Right kidney (tissue), 9 donors: ENCODE results near the gene PIP5K1A.
"Not testable (repeated sequence)": the region's sequence is repeated elsewhere in the genome, so short reads cannot be mapped to it uniquely, and the experiment has no call there.

Experiments used
- DNase-seq: peaks from one replicate; pipeline ENCODE4 v3.0.0-alpha.2; 2016
- long read RNA-seq, 8 donors: transcript quantifications; one replicate each; lab custom pipeline, GENCODE V29; 2026

Gene PIP5K1A
- long read RNA-seq, donor 1, transcript PIP5K1A-201 (15 exons, 3,767 nt) = major isoform, 5 of 11 reads
- long read RNA-seq, donor 1, partial matches to known transcripts = 0 of 11 reads
- long read RNA-seq, donor 1, other reads (novel, unspliced or antisense) = 0 of 11 reads
- long read RNA-seq, donor 2, partial matches to known transcripts = 0 of 8 reads
- long read RNA-seq, donor 2, other reads (novel, unspliced or antisense) = 0 of 8 reads
- long read RNA-seq, donor 3, partial matches to known transcripts = 0 of 7 reads
- long read RNA-seq, donor 3, other reads (novel, unspliced or antisense) = 0 of 7 reads
- long read RNA-seq, donor 4, transcript PIP5K1A-201 (15 exons, 3,767 nt) = major isoform, 5 of 8 reads
- long read RNA-seq, donor 4, partial matches to known transcripts = 0 of 8 reads
- long read RNA-seq, donor 4, other reads (novel, unspliced or antisense) = 0 of 8 reads
- long read RNA-seq, donor 5, transcript PIP5K1A-201 (15 exons, 3,767 nt) = major isoform, 8 of 10 reads
- long read RNA-seq, donor 5, partial matches to known transcripts = 0 of 10 reads
- long read RNA-seq, donor 5, other reads (novel, unspliced or antisense) = 0 of 10 reads
- long read RNA-seq, donor 6, partial matches to known transcripts = 5 of 15 reads
- long read RNA-seq, donor 6, other reads (novel, unspliced or antisense) = 0 of 15 reads
- long read RNA-seq, donor 7, transcript PIP5K1A-201 (15 exons, 3,767 nt) = major isoform, 7 of 18 reads
- long read RNA-seq, donor 7, transcript PIP5K1A-204 (15 exons, 3,737 nt) = major isoform, 7 of 18 reads
- long read RNA-seq, donor 7, partial matches to known transcripts = 0 of 18 reads
- long read RNA-seq, donor 7, other reads (novel, unspliced or antisense) = 0 of 18 reads
- long read RNA-seq, donor 8, partial matches to known transcripts = 0 of 6 reads
- long read RNA-seq, donor 8, other reads (novel, unspliced or antisense) = 0 of 6 reads

GRCh38 chr1:151198254-151199127, at the start of gene PIP5K1A:
PIP5K1A (plus strand) TSS chr1:151198552; CDS start chr1:151198997, 445 bp downstream.
- peak; percentile 97 for DNase-seq

GRCh38 chr1:151156515-151156819, 41.9 kb upstream of the PIP5K1A start, which contains the start of gene TNFAIP8L2:
TNFAIP8L2 (plus strand) TSS chr1:151156649; CDS start chr1:151158698, 2,049 bp downstream.
- DNase-seq = no peak

- DNase-seq = no peak
Observed at GRCh38 chr1:151157067-151157531, 41.3 kb upstream of the PIP5K1A start.

GRCh38 chr1:151158326-151158725, 40.0 kb upstream of the PIP5K1A start:
- DNase-seq = no peak

- no peak for DNase-seq
Observed at GRCh38 chr1:151158751-151159251, 39.6 kb upstream of the PIP5K1A start.

- no peak for DNase-seq
Observed at GRCh38 chr1:151159373-151159772, 39.0 kb upstream of the PIP5K1A start.

- DNase-seq = peak; percentile 58
Observed at GRCh38 chr1:151164732-151165280, 33.5 kb upstream of the PIP5K1A start.

GRCh38 chr1:151165281-151165737, 33.0 kb upstream of the PIP5K1A start:
- DNase-seq = peak; percentile 88

- peak; percentile 88 for DNase-seq
Observed at GRCh38 chr1:151165738-151166504, 32.4 kb upstream of the PIP5K1A start, which contains the start of the genes LYSMD1 and SCNM1. LYSMD1 (minus strand) TSS chr1:151165902; CDS start chr1:151165258, 644 bp downstream. SCNM1 (plus strand) TSS chr1:151166144; CDS start chr1:151166153, 9 bp downstream.

GRCh38 chr1:151166505-151166956, 31.8 kb upstream of the PIP5K1A start:
- no peak for DNase-seq

GRCh38 chr1:151167116-151167515, 31.2 kb upstream of the PIP5K1A start:
- no peak for DNase-seq

GRCh38 chr1:151171190-151171589, 27.2 kb upstream of the PIP5K1A start:
- DNase-seq = no peak

- no peak for DNase-seq
Observed at GRCh38 chr1:151175041-151175741, 23.2 kb upstream of the PIP5K1A start.

- no peak for DNase-seq
Observed at GRCh38 chr1:151175863-151176262, 22.5 kb upstream of the PIP5K1A start, which contains the start of gene TMOD4. TMOD4 (minus strand) TSS chr1:151175981; CDS start chr1:151174875, 1,106 bp downstream.

GRCh38 chr1:151176514-151177045, 21.8 kb upstream of the PIP5K1A start:
- no peak for DNase-seq

- no peak for DNase-seq
Observed at GRCh38 chr1:151184211-151184610, 14.1 kb upstream of the PIP5K1A start.

GRCh38 chr1:151187205-151187604, 11.1 kb upstream of the PIP5K1A start:
- no peak for DNase-seq

GRCh38 chr1:151188667-151189066, 9.7 kb upstream of the PIP5K1A start:
- not testable (repeated sequence) for DNase-seq
